GM19023 (cell line): ENCODE results near the gene TAS2R20.

Experiments
- ATAC-seq: cut with Tn5 transposase; IDR thresholded peaks from one replicate; pipeline ENCODE4 v1.9.1; 2021; ENCODE audit warnings: mild to moderate bottlenecking, moderate library complexity; ENCODE audit not compliant: unreplicated experiment

Gene TAS2R20

GRCh38 chr12:10960211-10960610, 37.9 kb downstream of the TAS2R20 start:
- no peak for ATAC-seq

GRCh38 chr12:10959804-10960203, 38.3 kb downstream of the TAS2R20 start:
- no peak for ATAC-seq

GRCh38 chr12:10957741-10958140, 40.4 kb downstream of the TAS2R20 start:
- no peak for ATAC-seq

- ATAC-seq, result no peak
Measured at GRCh38 chr12:10956085-10956484, 42.0 kb downstream of the TAS2R20 start.

- no peak for ATAC-seq
Measured at GRCh38 chr12:10952645-10953044, 45.5 kb downstream of the TAS2R20 start.
